GM18520 (cell line): Measurements from ENCODE around the gene HPD.
"Not testable (repeated sequence)": the region's sequence is repeated elsewhere in the genome, so short reads cannot be mapped to it uniquely, and the experiment has no call there.

Experiments used
- ATAC-seq: cut with Tn5 transposase; IDR thresholded peaks from one replicate; pipeline ENCODE4 v1.9.1; 2021; ENCODE audit not compliant: unreplicated experiment

The HPD gene

DNA sequence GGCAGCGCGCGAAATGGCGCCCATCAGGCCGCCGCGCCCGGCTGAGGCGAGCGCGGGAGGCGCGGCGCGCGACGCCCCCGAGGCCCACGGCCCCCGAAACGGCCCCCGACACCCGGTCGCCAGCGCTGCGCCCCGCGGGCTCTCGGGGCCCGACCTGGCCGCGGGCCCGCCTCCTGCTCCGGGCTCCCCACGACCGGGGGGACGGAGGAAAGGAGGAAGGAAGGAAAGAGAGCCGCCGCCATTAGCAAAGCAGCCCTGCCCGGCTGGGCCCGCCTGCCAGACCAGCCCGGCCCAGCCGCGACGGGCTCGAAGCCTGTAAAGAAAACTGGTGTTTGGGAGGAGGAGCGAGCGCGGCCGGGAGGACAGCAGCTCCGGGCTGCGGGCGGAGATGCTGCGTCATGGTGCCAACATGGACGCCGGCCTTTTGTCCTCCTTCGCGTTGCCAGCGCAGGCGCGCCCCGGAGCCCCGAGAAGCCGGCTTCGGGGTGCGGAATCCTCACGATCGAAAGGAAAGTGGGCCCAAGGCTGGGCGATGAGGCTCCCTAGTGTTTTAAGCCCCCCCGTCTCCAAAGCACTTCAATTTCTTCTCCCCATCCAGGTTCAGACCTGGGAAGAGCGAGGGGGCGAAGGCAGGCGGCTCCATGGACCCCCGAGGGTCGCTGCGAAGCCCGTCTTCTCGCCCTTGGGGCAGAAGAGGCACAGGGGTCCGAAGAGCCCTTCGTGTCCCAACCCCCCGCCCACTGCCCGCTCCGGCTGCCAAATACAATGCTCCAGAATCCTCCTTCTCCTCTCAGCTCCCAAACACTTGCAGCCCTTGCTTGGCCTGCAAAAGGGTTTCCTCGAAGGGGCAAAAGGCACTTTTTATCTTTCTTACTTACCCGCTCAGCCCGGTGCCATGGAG lies 57.7 kb downstream of the HPD start:
- ATAC-seq = no peak

DNA sequence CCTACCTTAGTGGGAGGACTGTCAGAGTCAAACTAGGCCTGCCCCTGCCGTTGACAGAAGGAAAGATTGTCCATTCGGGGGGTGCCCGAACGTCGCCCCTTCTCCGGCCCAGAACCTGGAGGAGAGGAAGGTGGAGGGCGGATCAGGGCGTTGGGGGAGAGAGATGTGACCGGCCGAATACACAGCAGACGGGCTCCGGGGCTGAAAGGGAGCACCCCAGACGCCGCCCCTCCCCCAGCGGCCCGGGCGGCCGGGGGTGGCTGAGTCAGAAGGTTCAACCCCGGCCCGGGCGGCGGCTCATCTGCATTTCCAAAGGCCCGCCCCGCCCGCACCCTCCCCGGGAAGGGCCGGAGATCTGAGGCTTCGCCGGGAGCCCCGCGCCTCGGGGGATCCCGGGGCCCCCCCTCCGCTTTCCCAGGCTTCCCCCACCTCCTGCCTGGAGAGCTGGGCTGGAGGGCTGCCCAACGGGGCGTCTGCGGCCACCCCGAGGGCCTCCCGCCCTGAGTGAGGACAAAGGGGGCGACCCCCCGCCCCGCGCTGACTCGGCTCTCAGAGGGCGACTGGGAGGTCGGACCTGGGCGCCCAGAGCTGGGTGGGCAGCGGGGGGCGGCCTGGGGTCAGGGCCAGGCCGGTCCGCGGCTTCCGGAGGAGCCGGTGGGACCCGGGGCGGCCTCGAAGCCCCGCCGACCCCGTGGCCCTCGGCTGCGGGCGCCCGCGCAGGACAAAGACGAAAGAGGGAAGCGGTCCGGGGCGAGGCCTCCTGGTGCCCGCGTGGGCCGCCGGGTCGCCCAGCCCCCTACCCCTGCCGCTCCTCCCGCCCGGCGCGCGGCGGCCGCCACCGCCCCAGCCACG lies 58.6 kb downstream of the HPD start:
- ATAC-seq = peak; percentile 18

DNA sequence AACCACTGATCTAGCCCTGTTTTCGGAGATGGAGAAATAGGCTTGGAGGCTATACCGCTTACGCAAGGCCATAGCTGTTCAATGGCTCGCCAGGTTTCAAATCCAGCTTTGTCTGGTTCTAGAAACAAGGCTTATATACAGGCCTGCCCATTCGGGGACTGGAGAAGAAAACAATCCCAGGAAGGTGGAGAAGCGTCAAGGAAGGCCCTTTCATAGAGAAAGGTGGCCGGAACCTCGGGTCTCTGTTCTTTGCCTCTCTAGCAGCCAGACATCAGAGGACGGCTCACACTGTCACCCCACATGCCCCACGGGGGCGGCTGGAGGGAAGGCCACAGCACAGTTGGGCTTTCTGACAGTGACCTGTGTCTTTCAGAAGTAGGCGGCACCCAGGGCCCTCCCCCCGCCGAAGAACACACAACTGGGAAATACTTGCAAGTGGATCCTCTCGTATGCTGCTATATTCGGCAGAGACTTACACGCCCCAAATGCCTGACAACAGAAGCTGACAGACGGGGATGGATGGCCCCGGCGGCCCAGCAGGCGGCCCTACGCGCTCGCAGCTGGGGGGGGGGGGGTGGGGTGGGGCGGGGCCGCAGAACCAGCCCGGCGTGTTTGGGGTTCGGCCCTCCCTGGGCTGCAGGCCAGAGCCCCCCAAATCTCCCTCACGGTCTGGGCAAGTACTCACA lies 59.4 kb downstream of the HPD start:
- no peak for ATAC-seq

DNA sequence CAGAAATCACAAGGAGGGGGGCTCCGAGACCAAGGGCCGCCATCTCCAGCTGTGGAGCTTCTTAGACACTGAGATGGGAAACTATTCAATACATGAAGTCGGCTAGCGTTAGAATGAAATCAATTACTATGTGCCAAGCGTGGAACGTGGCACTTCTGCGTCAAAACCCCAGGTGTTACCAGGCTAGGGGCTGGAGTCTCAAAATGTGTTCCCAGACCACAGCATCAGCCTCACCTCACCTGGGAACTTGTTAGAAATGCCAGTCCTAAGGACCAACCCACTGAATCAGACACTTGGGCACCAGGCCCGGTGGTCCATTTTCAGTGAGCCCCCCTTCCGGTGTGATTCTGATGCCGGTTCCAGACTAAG lies 59.9 kb downstream of the HPD start:
- ATAC-seq = no peak

DNA sequence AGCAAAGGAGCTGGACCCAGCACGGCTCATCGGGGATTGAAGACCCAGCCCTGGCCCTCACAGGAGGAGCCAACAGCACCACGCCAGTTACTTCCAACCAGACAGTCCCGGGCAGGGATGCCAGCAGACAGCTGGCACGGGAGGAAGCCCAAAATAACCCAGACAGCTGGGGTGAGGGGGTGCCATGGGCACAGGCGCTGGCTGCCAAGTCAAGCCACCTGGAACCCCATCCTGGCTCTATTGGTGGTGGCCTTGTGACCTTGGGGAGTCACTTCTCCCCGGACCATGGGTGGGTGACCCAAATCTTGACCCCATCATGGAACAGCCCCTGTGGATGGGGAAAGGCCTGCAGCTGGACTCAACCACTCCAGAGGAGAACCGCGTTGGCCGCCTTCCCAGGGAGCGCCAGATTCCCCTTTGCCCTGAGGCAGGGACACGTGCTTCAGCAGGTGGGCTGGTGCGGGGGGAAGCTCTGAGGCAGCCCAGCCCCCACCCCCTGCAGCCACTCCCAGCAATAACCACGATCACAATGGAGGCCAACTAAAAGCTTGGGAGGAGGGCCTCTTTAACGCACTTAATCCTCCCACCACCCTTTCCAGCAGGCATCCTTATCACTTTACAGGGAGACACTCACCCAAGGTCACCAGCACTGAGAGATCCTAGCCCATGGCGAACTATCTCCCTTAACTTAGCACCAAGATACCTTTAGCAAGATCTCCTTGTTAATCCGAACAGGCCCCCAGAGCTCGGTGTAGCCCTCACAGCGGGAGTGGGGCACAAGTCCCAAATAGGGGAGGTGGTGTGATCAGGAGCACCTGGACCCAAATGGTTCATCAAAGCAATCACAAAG lies 60.5 kb downstream of the HPD start:
- ATAC-seq = no peak

DNA sequence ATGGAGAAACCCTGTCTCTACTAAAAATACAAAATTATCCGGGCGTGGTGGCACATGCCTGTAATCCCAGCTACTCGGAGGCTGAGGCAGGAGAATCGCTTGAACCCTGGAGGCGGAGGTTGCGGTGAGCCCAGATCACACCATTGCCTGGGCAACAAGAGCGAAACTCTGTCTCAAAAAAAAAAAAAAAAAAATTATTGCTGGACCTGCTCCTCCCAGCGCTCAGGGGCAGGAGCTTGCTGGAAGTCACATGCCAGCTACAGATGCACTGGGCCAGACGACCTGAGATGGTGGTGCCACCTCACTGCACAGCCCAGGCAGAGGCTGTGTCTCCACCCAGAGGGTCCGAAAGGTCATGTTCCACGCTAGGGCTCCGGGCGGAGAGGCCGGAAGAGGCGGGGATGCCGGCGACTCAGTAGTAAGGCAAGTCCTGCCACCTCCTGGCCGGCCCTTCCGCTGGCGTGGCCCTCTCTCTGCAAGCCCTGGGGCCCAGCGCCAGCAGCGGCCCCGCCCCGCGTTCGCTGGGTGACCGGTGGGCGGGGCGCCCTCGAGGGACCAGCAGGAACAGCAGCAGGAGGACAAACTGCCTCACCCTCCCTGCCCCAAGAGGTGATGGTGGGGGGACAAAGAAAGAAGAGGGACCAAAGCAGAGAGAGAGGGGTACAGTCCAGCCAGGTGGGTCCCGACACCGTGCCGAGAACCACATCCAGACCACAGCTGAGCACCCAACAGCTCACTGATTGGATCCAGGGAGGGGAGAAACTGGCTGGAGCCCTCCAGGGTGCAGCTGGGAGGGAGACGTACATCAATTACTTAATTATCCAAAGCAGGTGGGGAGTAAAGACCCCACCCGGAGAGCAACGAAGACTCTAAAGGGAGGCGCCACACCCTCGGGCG lies 61.6 kb downstream of the HPD start:
- no peak for ATAC-seq

DNA sequence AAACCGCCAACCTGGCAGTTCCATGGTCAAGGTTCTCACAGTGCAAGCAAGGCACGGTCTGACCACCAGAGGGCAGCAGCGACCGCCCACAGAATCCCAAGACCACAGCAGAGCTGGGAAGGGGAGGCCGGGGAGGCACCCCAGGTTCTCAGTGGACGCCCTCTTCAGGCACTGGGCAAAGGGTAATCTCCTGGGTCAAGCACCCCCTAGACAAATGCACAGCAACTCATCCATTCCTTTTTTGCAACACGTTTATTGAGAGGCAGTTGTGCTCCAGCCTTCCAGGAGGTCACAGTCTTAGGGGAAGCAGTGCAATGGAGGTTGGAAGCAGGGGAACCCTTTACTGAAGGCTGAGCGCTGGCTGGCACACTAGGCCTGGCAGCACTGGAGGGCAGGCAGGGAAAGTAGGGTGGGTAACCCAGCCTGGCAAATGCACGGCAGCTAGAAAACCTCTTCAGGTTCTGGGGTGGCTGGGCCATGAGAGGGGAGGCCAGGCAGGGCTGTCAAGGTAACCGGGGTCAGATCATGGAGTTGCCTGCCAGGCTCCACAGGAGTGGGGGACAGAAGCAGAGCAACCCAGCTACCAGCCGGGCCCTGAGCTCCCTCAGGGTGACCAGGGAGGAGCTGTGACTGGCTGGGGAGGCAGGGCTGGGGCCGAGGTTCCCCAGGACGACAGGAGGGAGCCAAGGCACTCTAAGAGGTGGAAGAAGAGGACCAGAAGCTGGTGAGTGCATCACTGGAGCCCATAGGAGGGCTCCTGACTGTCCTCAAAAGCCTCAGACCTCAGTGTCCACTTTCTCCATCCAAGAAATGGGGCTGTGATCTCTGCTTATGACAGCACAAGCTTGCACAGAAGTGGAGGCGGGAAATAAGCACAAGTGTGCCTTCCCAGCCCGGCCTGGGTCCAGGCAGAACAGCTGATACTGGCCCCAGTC lies 63.4 kb downstream of the HPD start:
- no peak for ATAC-seq

DNA sequence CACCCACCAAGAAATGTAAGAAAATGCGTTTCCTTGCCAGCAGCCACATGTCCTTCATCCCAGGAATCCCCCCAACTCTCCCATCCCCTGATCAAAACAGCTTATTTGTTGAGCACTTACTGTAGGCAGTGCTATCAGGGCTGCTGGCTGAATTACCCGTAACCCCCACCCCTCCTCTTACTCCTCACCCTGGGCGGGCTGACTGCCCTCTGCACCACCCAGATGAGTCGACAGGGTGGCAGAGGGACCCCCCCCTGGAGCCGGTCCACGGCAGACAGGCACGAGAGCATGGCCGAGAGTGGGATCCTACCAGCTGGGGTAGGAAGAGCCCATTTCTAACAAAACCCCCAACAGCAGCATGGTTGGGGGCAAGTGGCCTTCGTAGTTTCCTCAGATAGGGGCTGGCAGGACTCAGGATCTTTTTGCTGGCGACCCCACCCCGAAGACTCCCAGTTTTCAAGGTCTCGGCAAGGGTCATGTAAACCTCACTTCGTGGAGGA lies 64.1 kb downstream of the HPD start:
- ATAC-seq = no peak

DNA sequence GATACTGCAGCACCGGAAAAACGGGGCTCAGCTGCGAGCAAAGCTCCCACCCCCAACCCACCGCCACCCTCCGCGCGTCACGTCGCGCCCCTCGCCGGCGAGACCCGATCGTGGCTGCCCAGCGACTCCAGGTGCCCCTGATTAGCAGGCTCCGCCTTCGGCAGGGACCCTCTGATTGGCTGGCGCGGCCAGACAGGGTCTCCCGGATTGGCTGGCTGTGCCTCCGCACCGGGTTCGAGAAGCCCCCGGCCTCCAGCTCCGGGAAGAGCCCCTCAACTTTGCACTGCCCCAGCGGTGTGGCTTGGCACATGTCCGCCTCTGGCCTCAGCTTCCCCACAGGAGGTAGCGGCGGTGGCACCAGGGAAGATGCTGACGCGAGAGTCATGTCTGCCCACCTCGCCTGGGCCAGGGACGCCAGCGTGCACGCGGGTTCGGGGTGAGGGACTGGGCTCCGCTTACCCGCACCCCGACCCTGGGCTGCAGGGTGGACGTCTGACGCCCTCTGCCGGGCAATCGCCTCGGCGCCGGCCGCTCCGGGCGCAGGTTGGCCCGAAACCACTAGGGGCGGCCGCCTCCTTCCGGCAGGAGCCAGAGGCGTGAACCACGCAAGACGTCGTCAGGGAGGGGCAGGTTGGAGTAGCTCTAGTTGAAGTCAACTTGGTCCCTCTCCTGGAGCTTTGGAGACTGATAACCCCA lies 64.7 kb downstream of the HPD start:
- ATAC-seq = peak; percentile 45

DNA sequence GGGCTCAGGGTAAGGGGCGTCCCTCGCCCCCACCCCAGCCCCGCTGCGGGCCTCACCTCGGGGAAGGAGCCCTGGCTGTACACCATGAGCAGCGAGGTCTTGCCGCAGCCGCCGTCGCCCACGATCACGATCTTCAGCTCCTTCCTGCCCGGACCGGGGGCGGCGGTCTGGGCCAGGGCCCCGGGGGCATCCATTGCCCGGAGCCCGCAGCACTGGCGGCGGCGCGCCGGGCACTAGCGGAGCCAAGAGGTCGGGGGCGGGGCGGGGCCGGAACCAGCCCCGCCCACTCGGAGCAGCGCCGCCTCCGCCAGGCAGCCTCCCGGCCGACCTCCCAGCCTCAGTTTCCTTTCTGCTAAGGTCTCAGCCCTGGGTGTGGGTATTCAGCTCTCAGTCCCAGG lies 65.2 kb downstream of the HPD start, which contains the start of gene RHOF:
Gene RHOF (minus strand): TSS at position 249 of the 398 bp plus-strand sequence. CDS start 55 bp downstream, at position 194.
- no peak for ATAC-seq

DNA sequence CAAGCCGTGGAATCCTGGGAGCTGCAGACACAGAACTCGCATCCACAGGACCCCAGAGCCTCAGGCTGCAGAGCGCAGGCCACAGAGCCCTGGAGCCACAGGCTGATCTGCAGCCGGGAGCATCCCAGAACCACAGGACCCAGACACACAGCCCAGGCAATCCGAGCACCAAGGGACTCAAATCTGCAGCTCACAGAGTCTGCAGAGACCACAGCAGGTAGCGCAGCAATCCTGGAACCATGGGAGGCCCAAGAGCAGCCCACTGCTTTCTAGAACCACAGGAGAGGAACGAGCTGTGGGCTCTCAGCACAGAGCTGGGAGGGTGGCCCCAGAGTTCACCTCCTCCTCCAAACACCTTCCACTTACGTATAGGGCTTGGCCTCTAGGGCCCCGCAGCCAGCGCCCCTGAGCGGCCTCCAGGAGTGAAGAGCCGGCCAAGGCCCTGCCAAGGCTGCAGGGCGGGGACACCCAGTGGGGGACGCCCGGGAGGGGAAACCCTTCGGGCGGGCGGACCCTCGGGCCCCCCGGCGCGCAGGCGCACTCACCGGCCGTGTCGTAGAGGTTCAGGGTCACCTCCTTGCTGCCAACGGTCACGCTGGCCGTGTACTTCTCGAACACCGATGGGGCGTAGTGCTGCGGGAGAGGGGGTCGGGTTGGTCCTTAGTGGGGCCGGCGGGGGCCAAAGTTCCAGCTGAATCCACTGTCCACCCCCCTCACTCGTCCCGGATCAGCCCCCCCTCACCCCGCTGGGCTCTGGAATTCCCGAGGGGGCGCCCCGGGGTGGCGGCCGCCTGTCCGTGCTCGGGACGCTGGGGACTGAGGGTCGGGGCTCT lies 65.8 kb downstream of the HPD start:
- no peak for ATAC-seq

DNA sequence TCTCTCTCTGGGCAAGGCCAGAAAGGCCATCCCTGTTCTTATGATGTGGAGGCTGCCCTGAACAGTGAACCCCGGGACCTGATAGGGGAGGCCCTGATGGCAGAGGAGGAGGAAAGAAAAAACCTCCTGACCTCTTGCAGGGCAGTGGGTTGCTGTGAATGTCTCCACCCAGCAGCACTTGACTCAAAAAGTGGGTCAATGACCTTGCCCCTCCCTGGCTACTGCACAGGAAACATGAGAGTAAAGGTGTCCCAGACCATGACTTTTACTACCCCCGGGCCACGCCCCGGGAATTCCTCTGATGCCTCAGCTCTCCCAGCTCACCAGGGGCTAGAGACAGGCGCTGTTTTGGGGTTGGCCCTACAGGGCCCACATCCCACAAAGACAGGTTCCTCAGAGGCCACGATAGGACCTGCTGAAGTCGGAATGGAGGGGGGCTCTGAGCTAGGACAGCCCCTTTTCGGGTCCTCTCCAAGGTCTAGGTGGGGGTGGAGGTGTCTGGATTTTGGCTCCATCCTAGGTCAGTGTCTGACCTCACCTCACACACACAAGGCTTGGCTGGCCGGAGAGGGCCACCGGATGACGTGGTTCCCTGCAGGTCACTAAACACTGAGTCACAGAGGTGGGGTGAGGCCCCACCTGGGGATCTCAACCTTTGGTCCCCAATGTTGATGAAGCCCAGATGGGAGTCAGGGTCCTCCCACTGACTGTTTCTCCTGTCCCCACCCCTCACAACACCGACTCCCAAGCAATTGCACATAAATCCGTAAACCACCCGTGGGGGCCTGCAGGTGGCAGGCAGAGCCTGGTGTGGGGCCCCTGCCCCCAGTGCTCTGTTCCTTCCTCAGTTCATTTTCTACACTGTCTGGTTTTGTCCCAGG lies 66.7 kb downstream of the HPD start:
- ATAC-seq = no peak

DNA sequence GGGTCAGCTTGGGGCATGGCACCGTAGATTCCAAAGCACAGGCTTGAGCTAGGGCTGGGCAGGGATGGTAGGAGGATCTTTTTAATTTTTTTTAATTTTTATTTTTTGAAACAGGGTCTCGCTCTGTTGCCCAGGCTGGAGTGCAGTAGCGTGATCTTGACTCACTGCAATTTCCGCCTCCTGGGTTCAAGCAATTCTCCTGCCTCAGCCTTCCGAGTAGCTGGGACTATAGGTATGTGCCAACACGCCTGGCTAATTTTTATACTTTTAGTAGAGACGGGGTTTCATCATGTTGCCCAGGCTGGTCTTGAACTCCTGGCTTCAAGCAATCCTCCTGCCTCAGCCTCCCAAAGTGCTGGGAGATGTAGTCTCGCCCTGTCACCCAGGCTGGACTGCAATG lies 67.9 kb downstream of the HPD start:
- ATAC-seq = not testable (repeated sequence)

DNA sequence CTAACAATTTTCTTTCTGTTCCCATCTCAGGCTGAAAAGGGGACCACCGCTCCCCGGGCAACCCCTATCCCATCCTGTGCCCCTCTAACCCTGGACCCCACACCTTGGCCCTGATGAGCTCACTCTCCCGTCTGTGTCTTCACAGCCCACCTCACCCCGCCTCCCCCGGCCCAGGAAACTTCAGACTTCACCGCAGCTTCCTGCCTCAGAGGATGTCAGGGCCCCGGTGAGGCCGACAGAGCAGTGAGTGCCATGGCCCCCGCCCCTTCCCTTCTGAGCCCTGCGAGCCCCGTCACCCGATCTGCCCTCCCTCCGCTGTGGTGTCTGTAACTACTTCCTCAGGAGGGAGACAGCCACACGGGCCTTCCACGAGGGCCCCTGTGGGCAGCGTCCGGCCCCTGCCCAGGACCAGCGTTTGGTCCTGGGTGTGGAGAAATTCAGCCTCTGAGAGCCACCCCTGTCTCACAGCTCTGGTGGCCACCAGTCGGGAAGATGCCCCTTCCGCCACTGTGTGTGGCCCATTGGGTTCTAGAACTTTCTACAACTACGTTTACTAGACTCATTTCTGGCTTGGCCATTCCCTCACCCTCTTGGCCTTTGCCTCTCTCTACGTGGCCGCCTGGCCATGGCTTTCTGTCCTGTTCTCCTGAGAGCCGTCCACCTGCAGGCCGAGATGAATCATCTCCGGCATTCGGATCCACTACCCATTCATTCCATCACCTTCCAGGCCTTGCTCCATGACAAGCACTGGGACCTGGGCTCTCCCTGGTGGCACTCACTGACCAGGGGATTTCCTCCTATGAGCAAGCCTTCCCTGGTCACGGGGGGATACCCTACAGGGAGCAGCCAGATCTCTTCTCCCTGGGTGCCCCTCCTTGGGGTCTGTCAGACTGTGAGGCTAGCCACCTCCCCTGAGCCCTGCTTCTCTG lies 68.6 kb downstream of the HPD start:
- ATAC-seq = peak; percentile 23
